H1 (cell line): ENCODE data around the gene MCF2L. TPM values are rescaled to one million over a fixed set of nuclear protein-coding genes. Genes with fewer than 3 reads are reported as not detected.

Experiments used
- CTCF ChIA-PET: fragments of 300-600 bp; sonication (Branson Sonifier 250); formaldehyde crosslinking; loops from one replicate; lab custom pipeline; 2021; ENCODE audit not compliant: partially characterized antibody; lab: Charles Lee
- POLR2A ChIA-PET: fragments of 300-600 bp; sonication (Branson Sonifier 250); formaldehyde crosslinking; loops from one replicate; lab custom pipeline; 2021; ENCODE audit warnings: inconsistent platforms; ENCODE audit not compliant: partially characterized antibody; lab: Charles Lee
- DNase-seq, 2 experiments: peaks; one replicate each; pipeline versions ENCODE4 v3.0.0 to v3.0.0-alpha.2; 2010 to 2022; ENCODE audit warnings: low spot score in 2 of 2, low read depth in 1 of 2, mixed read lengths in 1 of 2
- FAIRE-seq: peaks from 2 replicates; lab custom pipeline; 2011; peaks lifted over from hg19 to GRCh38; lab: Jason Lieb, UNC
- H2AFZ ChIP-seq: 2 replicates; pipeline ENCODE4 v1.8.1; 2012; ENCODE audit warnings: low read length, inconsistent platforms
- H2AK5ac ChIP-seq: 2 replicates; pipeline ENCODE4 v1.6.1; 2013; ENCODE audit warnings: low read depth, low read length
- H2BK120ac ChIP-seq: replicated peaks from 2 replicates; pipeline ENCODE3; 2013; ENCODE audit warnings: low read depth, low read length, inconsistent platforms
- H2BK12ac ChIP-seq: 2 replicates; pipeline ENCODE4 v1.6.1; 2013; ENCODE audit warnings: low read depth, low read length
- H2BK15ac ChIP-seq: 2 replicates; pipeline ENCODE4 v1.6.1; 2013; ENCODE audit warnings: low read length
- H2BK20ac ChIP-seq: 2 replicates; pipeline ENCODE4 v1.6.1; 2013; ENCODE audit warnings: low read length
- H2BK5ac ChIP-seq: 2 replicates; pipeline ENCODE4 v1.6.1; 2013; ENCODE audit warnings: low read depth, low read length
- H3K14ac ChIP-seq: 2 replicates; pipeline ENCODE4 v1.6.1; 2013; ENCODE audit warnings: inconsistent platforms; ENCODE audit not compliant: insufficient read length
- H3K18ac ChIP-seq: 2 replicates; pipeline ENCODE4 v1.6.1; 2013; ENCODE audit warnings: low read length; ENCODE audit errors: extremely low read depth
- H3K23ac ChIP-seq: 2 replicates; pipeline ENCODE4 v1.6.1; 2013; ENCODE audit warnings: inconsistent platforms; ENCODE audit not compliant: insufficient read length
- H3K23me2 ChIP-seq: 2 replicates; pipeline ENCODE4 v1.6.1; 2013; ENCODE audit warnings: low read depth, low read length
- H3K27ac ChIP-seq: 2 replicates; pipeline ENCODE4 v1.6.1; 2011; ENCODE audit warnings: low read depth, low read length, inconsistent platforms
- H3K27me3 ChIP-seq, 4 experiments: replicated peaks in 1 of 4; 1 replicate in 1 of 4; 2 replicates in 3 of 4; pipeline versions ENCODE4 v1.6.1 to v1.8.1; 2011 to 2013; ENCODE audit warnings: low read length in 3 of 4, mild to moderate bottlenecking in 3 of 4, inconsistent platforms in 2 of 4, mixed read lengths in 2 of 4, moderate library complexity in 1 of 4; ENCODE audit not compliant: control insufficient read depth in 3 of 4, insufficient read depth in 3 of 4; ENCODE audit errors: extremely low read depth in 1 of 4
- H3K36me3 ChIP-seq, 4 experiments: 2 replicates each; pipeline versions ENCODE4 v1.6.1 to v1.8.1; 2011 to 2013; ENCODE audit warnings: mild to moderate bottlenecking in 4 of 4, low read length in 3 of 4, moderate library complexity in 2 of 4, control low read depth in 1 of 4, inconsistent platforms in 1 of 4; ENCODE audit not compliant: insufficient read depth in 4 of 4, control insufficient read depth in 2 of 4
- H3K4ac ChIP-seq: replicated peaks from 2 replicates; pipeline ENCODE3; 2013; ENCODE audit warnings: low read length, low read depth, mixed read lengths, inconsistent platforms; ENCODE audit not compliant: insufficient read length
- H3K4me1 ChIP-seq, 4 experiments: replicated peaks in 1 of 4; 1 replicate in 1 of 4; 2 replicates in 3 of 4; pipeline versions ENCODE4 v1.6.1 to v1.8.1; 2011 to 2013; ENCODE audit warnings: low read length in 3 of 4, inconsistent platforms in 2 of 4, mixed read lengths in 1 of 4; ENCODE audit not compliant: insufficient read depth in 4 of 4, control insufficient read depth in 3 of 4
- H3K4me2 ChIP-seq, 2 experiments: 2 replicates each; pipeline versions ENCODE4 v1.6.1 to v1.8.1; 2011 to 2013; ENCODE audit warnings: low read depth in 2 of 2, low read length in 2 of 2, control low read depth in 1 of 2, inconsistent platforms in 1 of 2, mild to moderate bottlenecking in 1 of 2; ENCODE audit not compliant: insufficient read depth in 1 of 2
- H3K4me3 ChIP-seq, 4 experiments: fragments of 200-600, 300-600 bp in 1 of 4; sonication (generic), shearing (Covaris generic), sonication (Bioruptor Twin) in 1 of 4; 2 replicates each; pipeline versions ENCODE4 v1.5.1 to v1.8.1; 2011 to 2016; ENCODE audit warnings: low read length in 4 of 4, low read depth in 3 of 4, control low read depth in 2 of 4, inconsistent platforms in 2 of 4, mild to moderate bottlenecking in 2 of 4, mixed read lengths in 1 of 4, moderate library complexity in 1 of 4; ENCODE audit not compliant: insufficient read depth in 2 of 4; ENCODE audit errors: extremely low read depth in 1 of 4
- H3K56ac ChIP-seq: replicated peaks from 2 replicates; pipeline ENCODE3; 2013; ENCODE audit warnings: low read depth, mild to moderate bottlenecking, mixed read lengths, low read length, inconsistent platforms; ENCODE audit not compliant: insufficient read length
- H3K79me1 ChIP-seq: 2 replicates; pipeline ENCODE4 v1.6.1; 2013; ENCODE audit warnings: low read depth, low read length, control low read depth
- H3K79me2 ChIP-seq, 2 experiments: 2 replicates each; pipeline versions ENCODE4 v1.6.1 to v1.8.1; 2012 to 2013; ENCODE audit warnings: low read length in 2 of 2, mild to moderate bottlenecking in 2 of 2, inconsistent platforms in 1 of 2; ENCODE audit not compliant: insufficient read depth in 2 of 2, control insufficient read depth in 1 of 2
- H3K9ac ChIP-seq, 4 experiments: replicated peaks in 1 of 4; 1 replicate in 1 of 4; 2 replicates in 3 of 4; pipeline versions ENCODE4 v1.6.1 to v1.8.1; 2011 to 2013; ENCODE audit warnings: low read depth in 3 of 4, low read length in 3 of 4, control low read depth in 2 of 4, mild to moderate bottlenecking in 2 of 4, moderate library complexity in 2 of 4, inconsistent platforms in 1 of 4; ENCODE audit errors: extremely low read depth in 1 of 4
- H3K9me3 ChIP-seq, 2 experiments: 2 replicates each; pipeline versions ENCODE4 v1.6.1 to v1.8.1; 2012 to 2013; ENCODE audit warnings: mild to moderate bottlenecking in 2 of 2, moderate library complexity in 2 of 2, control low read depth in 1 of 2, inconsistent platforms in 1 of 2, low read depth in 1 of 2, low read length in 1 of 2, mixed read lengths in 1 of 2; ENCODE audit not compliant: insufficient read depth in 2 of 2
- H4K20me1 ChIP-seq, 2 experiments: replicated peaks in 1 of 2; 2 replicates each; pipeline versions ENCODE3 to v1.8.1; 2011 to 2013; ENCODE audit warnings: inconsistent platforms in 2 of 2, low read length in 2 of 2, mild to moderate bottlenecking in 1 of 2; ENCODE audit not compliant: insufficient read depth in 2 of 2, control insufficient read depth in 1 of 2
- H4K5ac ChIP-seq: 2 replicates; pipeline ENCODE4 v1.6.1; 2013; ENCODE audit warnings: low read length, low read depth, mixed read lengths, inconsistent platforms; ENCODE audit not compliant: insufficient read length
- H4K8ac ChIP-seq: 2 replicates; pipeline ENCODE4 v1.8.0; 2013; ENCODE audit warnings: mild to moderate bottlenecking, moderate library complexity, low read length, inconsistent platforms; ENCODE audit not compliant: insufficient read depth; ENCODE audit errors: extremely low read depth
- H4K91ac ChIP-seq: replicated peaks from 2 replicates; pipeline ENCODE3; 2013; ENCODE audit warnings: low read length, mixed read lengths, inconsistent platforms; ENCODE audit not compliant: insufficient read length
- ASH2L ChIP-seq: fragments of 200-600, 300-600 bp; sonication (generic); IDR thresholded peaks from one replicate; pipeline ENCODE4 v1.7.1; 2017; ENCODE audit warnings: low read length
- CHD1 ChIP-seq: IDR thresholded peaks from 2 replicates; pipeline ENCODE4 v1.6.1; 2012; ENCODE audit warnings: low read depth, low read length, improper control_type of control experiment
- EP300 ChIP-seq, 2 experiments: IDR thresholded peaks; 1 replicate in 1 of 2; 2 replicates in 1 of 2; pipeline ENCODE4 v1.6.1; 2011 to 2012; ENCODE audit warnings: low read depth in 2 of 2, low read length in 2 of 2, mild to moderate bottlenecking in 2 of 2, borderline replicate concordance in 1 of 2, inconsistent platforms in 1 of 2, moderate library complexity in 1 of 2
- HDAC2 ChIP-seq, 2 experiments: fragments of 300-600 bp in 1 of 2; sonication (generic) in 1 of 2; IDR thresholded peaks; 2 replicates each; pipeline ENCODE4 v1.6.1; 2011 to 2012; ENCODE audit warnings: low read depth in 2 of 2, low read length in 2 of 2, mild to moderate bottlenecking in 2 of 2, moderate library complexity in 2 of 2, borderline replicate concordance in 1 of 2, inconsistent platforms in 1 of 2
- HDAC6 ChIP-seq: IDR thresholded peaks from one replicate; pipeline ENCODE4 v1.7.1; 2012; ENCODE audit warnings: low read depth, mild to moderate bottlenecking, inconsistent platforms, low read length, moderate library complexity
- KDM1A ChIP-seq: fragments of 200-600, 300-600 bp; sonication (generic); IDR thresholded peaks from 2 replicates; pipeline ENCODE4 v1.7.1; 2016; ENCODE audit warnings: mild to moderate bottlenecking, low read length, borderline replicate concordance
- MAFK ChIP-seq: IDR thresholded peaks from 2 replicates; pipeline ENCODE4 v1.6.1; 2012; ENCODE audit warnings: low read depth, mild to moderate bottlenecking, improper control_type of control experiment, low read length
- NANOG ChIP-seq: IDR thresholded peaks from 2 replicates; pipeline ENCODE4 v1.6.1; 2011; ENCODE audit warnings: low read length, low read depth, mild to moderate bottlenecking, inconsistent platforms; ENCODE audit not compliant: insufficient read depth, poor library complexity, severe bottlenecking
- NRF1 ChIP-seq: IDR thresholded peaks from 2 replicates; pipeline ENCODE4 v1.6.1; 2011; ENCODE audit warnings: mild to moderate bottlenecking, low read depth, low read length, improper control_type of control experiment
- POLR2AphosphoS5 ChIP-seq: IDR thresholded peaks from 2 replicates; pipeline ENCODE4 v1.6.1; 2011; ENCODE audit warnings: low read depth, low read length
- RXRA ChIP-seq: IDR thresholded peaks from 2 replicates; pipeline ENCODE4 v1.6.1; 2011; ENCODE audit warnings: low read depth, mild to moderate bottlenecking, low read length, moderate library complexity; ENCODE audit not compliant: insufficient read depth
- SIRT6 ChIP-seq: IDR thresholded peaks from one replicate; pipeline ENCODE4 v1.7.1; 2012; ENCODE audit warnings: low read length, inconsistent platforms
- SP1 ChIP-seq: IDR thresholded peaks from 2 replicates; pipeline ENCODE4 v1.6.1; 2011; ENCODE audit warnings: low read depth, low read length
- TAF1 ChIP-seq: IDR thresholded peaks from 2 replicates; pipeline ENCODE4 v1.6.1; 2011; ENCODE audit warnings: mild to moderate bottlenecking, low read depth, low read length
- TCF12 ChIP-seq: IDR thresholded peaks from 2 replicates; pipeline ENCODE4 v1.6.1; 2011; ENCODE audit warnings: low read depth, mild to moderate bottlenecking, low read length
- YY1 ChIP-seq: IDR thresholded peaks from 2 replicates; pipeline ENCODE4 v1.6.1; 2011; ENCODE audit warnings: low read depth, mild to moderate bottlenecking, low read length
- WGBS, 2 experiments: shearing (Covaris generic) in 1 of 2; methylation state at CpG; one replicate each; pipeline versions ENCODE4 v1.1.6 to v1.1.7; 2013 to 2015; ENCODE audit warnings: low lambda C conversion rate in 2 of 2, mixed read lengths in 2 of 2, inconsistent platforms in 1 of 2, low coverage in 1 of 2, missing lambda C conversion rate in 1 of 2; ENCODE audit not compliant: insufficient replicate concordance in 2 of 2, insufficient coverage in 1 of 2, insufficient read length in 1 of 2; ENCODE audit errors: extremely low coverage in 1 of 2, missing lambda C conversion rate in 1 of 2; 5-methylcytosine and 5-hydroxymethylcytosine counted together
- polyA plus RNA-seq, 7 experiments: library from polyadenylated mRNA; depleted of rRNA in 3 of 7; stranded (reverse) in 5 of 7; unstranded in 2 of 7; fragments of >200 nt in 5 of 7; fragments of 200-250 nt in 2 of 7; gene quantifications; 1 replicate in 5 of 7; 2 replicates in 1 of 7; 4 replicates in 1 of 7; pipeline versions ENCODE4 v1.2.1 to v1.2.3, GENCODE V29; 2011 to 2013; ENCODE audit warnings: missing spikeins in 2 of 7, mixed read lengths in 2 of 7
- total RNA-seq: library from RNA; stranded (reverse); fragmentation: NEBNext Ultra II Directional; extraction: Animal tissue kit (Norgen Biotek cat#: 25700); gene quantifications from 2 replicates; pipeline ENCODE4 v1.2.1, GENCODE V29; 2021

The MCF2L gene
- total and polyA plus RNA-seq, 2 of the 8 experiments (the other 6 are each of a cell fraction or from before 2014, with no cell fraction given), result 10.1 to 24.4 TPM

DNA sequence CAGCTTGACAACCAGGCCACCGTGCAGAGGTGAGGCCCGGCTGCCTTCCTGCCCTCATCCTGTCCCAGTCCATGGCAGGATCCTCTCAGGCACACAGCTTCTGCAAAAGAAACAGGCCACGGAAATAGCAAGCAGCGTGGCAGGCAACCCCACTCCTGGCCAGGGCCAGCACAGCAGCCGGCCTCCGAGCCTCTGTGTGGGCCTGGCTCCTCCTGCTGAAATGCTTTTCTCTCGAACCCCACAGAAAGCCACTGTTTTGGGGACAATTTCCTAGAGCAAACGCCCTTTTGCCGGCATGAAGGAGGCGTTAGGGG is 97.1 kb downstream of the MCF2L start:
- FAIRE-seq, result no peak
- TF ChIP-seq CHD1, result no peak
- TF ChIP-seq ASH2L, result no peak
- no peak for TF ChIP-seq YY1
- no peak for TF ChIP-seq NRF1
- no peak for TF ChIP-seq MAFK
- TF ChIP-seq EP300 (IDR thresholded peaks at IDR 0.05; ENCODE audit: borderline replicate concordance in 1 of 2, low read depth in 2 of 2, low read length in 2 of 2), result no peak
- TF ChIP-seq RXRA, result no peak
- TF ChIP-seq SP1, result no peak
- no peak for TF ChIP-seq SIRT6
- TF ChIP-seq HDAC6, result no peak
- TF ChIP-seq POLR2AphosphoS5, result no peak
- TF ChIP-seq TCF12, result no peak
- TF ChIP-seq NANOG, result no peak
- no peak for TF ChIP-seq KDM1A
- no peak for TF ChIP-seq HDAC2 (IDR thresholded peaks at IDR 0.05; ENCODE audit: borderline replicate concordance in 1 of 2, low read depth in 2 of 2, low read length in 2 of 2)
- TF ChIP-seq TAF1, result no peak

More for the DNA sequence above, 97.1 kb downstream of the MCF2L start:
- no peak overlapping the region for H3K4me3 ChIP-seq
- peaks cover 0 to 1% of the 10 kb centered on the region in 2 experiments for H4K20me1 ChIP-seq
- ChIA-PET CTCF (interaction anchor here (0.7 to 2.8 kb wide), 6 partner anchors 18 to 124 kb away, joined by 3 to 19 read pairs (median 4); no protein-coding TSS in a partner anchor), POLR2A (no interaction called here)
- H2BK120ac ChIP-seq, result no peak overlapping the region
- no peak overlapping the region for H2BK20ac ChIP-seq
- 0 out of 2 replicates have a peak, but pooled peaks cover 1% of the 10 kb centered on the region for H3K23me2 ChIP-seq
- DNase-seq, result no peak
- no peak overlapping the region for H2AK5ac ChIP-seq
- H3K9ac ChIP-seq, result no peak overlapping the region
- H2BK5ac ChIP-seq, result no peak overlapping the region
- no peak overlapping the region for H3K27ac ChIP-seq
- H3K23ac ChIP-seq, result no peak overlapping the region
- no peak overlapping the region for H2BK15ac ChIP-seq
- no peak overlapping the region for H4K5ac ChIP-seq
- H3K56ac ChIP-seq, result no peak overlapping the region
- no peak overlapping the region for H3K14ac ChIP-seq
- no peak overlapping the region for H3K4me2 ChIP-seq
- no peaks in the 10 kb centered on the region for H3K36me3 ChIP-seq
- H2AFZ ChIP-seq, result no peak overlapping the region
- no peaks in the 10 kb centered on the region for H3K27me3 ChIP-seq
- no peak overlapping the region for H4K91ac ChIP-seq
- H3K9me3 ChIP-seq, result no peaks in the 10 kb centered on the region
- no peaks in the 10 kb centered on the region for H3K79me2 ChIP-seq
- no peak overlapping the region for H4K8ac ChIP-seq
- H2BK12ac ChIP-seq, result no peak overlapping the region
- no peak overlapping the region for H3K18ac ChIP-seq
- WGBS, 2 experiments, result 92% methylated on average over 10 of the region's 10 CpGs; no CpG with 5 or more reads in 1 of the 2 experiments
- no peaks in the 10 kb centered on the region for H3K79me1 ChIP-seq
- peaks cover 0 to 6% (median 0%) of the 10 kb centered on the region in 4 experiments; a peak in 2 of 7 replicates for H3K4me1 ChIP-seq
- H3K4ac ChIP-seq, result no peak overlapping the region
